C4-2B (cell line): Measurements from ENCODE around the gene CYSLTR1.
"Not testable (repeated sequence)": the region's sequence is repeated elsewhere in the genome, so short reads cannot be mapped to it uniquely, and the experiment has no call there.

Source experiments
- H3K27ac ChIP-seq: fragments of 450-650 bp; 2 replicates; pipeline ENCODE4 v1.5.1; 2017
- CTCF ChIP-seq: fragments of 450-650 bp; conservative IDR thresholded peaks from 2 replicates; pipeline ENCODE4 v1.5.1; 2017; ENCODE audit warnings: mild to moderate bottlenecking
- ZFX ChIP-seq: fragments of 450-650 bp; IDR thresholded peaks from 2 replicates; pipeline ENCODE4 v1.6.1; 2017

The CYSLTR1 gene

GRCh38 chrX:78237127-78237526, 90.3 kb downstream of the CYSLTR1 start:
- no peak overlapping the region for H3K27ac ChIP-seq
- TF ChIP-seq ZFX (no peak), CTCF (no peak)

- not testable (repeated sequence) for H3K27ac ChIP-seq
Observed at GRCh38 chrX:78226047-78226446, 101.4 kb downstream of the CYSLTR1 start.
